Fibroblast of skin of abdomen (primary cell): ENCODE results near the gene NUDCD3.
"Not testable (repeated sequence)": the region's sequence is repeated elsewhere in the genome, so short reads cannot be mapped to it uniquely, and the experiment has no call there.

Experiments
- DNase-seq: peaks from one replicate; pipeline ENCODE4 v3.0.0-alpha.2; 2013

Gene NUDCD3

GRCh38 chr7:44445986-44446671 is 44.3 kb downstream of the NUDCD3 start:
- no peak for DNase-seq

GRCh38 chr7:44441079-44441478 is 49.4 kb downstream of the NUDCD3 start:
- DNase-seq: no peak

- no peak for DNase-seq
Observed at GRCh38 chr7:44440577-44441078, 49.8 kb downstream of the NUDCD3 start.

- no peak for DNase-seq
Observed at GRCh38 chr7:44439926-44440325, 50.5 kb downstream of the NUDCD3 start.

GRCh38 chr7:44438816-44439215 is 51.6 kb downstream of the NUDCD3 start:
- no peak for DNase-seq

GRCh38 chr7:44434201-44434600 is 56.3 kb downstream of the NUDCD3 start:
- no peak for DNase-seq

GRCh38 chr7:44433255-44434022 is 57.0 kb downstream of the NUDCD3 start:
- no peak for DNase-seq

- no peak for DNase-seq
Observed at GRCh38 chr7:44432381-44432977, 58.0 kb downstream of the NUDCD3 start.

GRCh38 chr7:44431091-44431608 is 59.3 kb downstream of the NUDCD3 start:
- no peak for DNase-seq

GRCh38 chr7:44430054-44430453 is 60.4 kb downstream of the NUDCD3 start:
- DNase-seq: no peak

GRCh38 chr7:44424762-44425161 is 65.7 kb downstream of the NUDCD3 start:
- DNase-seq: not testable (repeated sequence)

GRCh38 chr7:44416941-44417340 is 73.5 kb downstream of the NUDCD3 start:
- no peak for DNase-seq

- no peak for DNase-seq
Observed at GRCh38 chr7:44415510-44415909, 74.9 kb downstream of the NUDCD3 start.

GRCh38 chr7:44415047-44415446 is 75.4 kb downstream of the NUDCD3 start:
- peak; percentile 54 for DNase-seq

GRCh38 chr7:44411306-44411705 is 79.2 kb downstream of the NUDCD3 start:
- no peak for DNase-seq

- no peak for DNase-seq
Observed at GRCh38 chr7:44408596-44408995, 81.9 kb downstream of the NUDCD3 start.

GRCh38 chr7:44403775-44404174 is 86.7 kb downstream of the NUDCD3 start:
- DNase-seq: no peak

GRCh38 chr7:44403176-44403759 is 87.2 kb downstream of the NUDCD3 start:
- no peak for DNase-seq

- no peak for DNase-seq
Observed at GRCh38 chr7:44402401-44403060, 87.9 kb downstream of the NUDCD3 start.

- no peak for DNase-seq
Observed at GRCh38 chr7:44401692-44402091, 88.8 kb downstream of the NUDCD3 start.

GRCh38 chr7:44400033-44400511 is 90.4 kb downstream of the NUDCD3 start:
- no peak for DNase-seq

- DNase-seq: peak; percentile 45
Observed at GRCh38 chr7:44398953-44399574, 91.4 kb downstream of the NUDCD3 start.
